H1 (cell line): Measurements from ENCODE around the gene THOC6. TPM values are rescaled to one million over a fixed set of nuclear protein-coding genes. Genes with fewer than 3 reads are reported as not detected.

Experiments used
- BCL11A ChIP-seq, 2 experiments: IDR thresholded peaks; one replicate each; pipeline ENCODE4 v1.6.1; 2011; ENCODE audit warnings: low read depth in 2 of 2, low read length in 2 of 2, mild to moderate bottlenecking in 2 of 2
- CBX5 ChIP-seq: fragments of 300-800, 300-1000 bp; sonication (generic); IDR thresholded peaks from 2 replicates; pipeline ENCODE4 v1.7.1; 2016; ENCODE audit warnings: antibody characterized with exemption, low read length, low read depth
- CHD2 ChIP-seq: IDR thresholded peaks from 2 replicates; pipeline ENCODE4 v1.6.1; 2012; ENCODE audit warnings: low read length, improper control_type of control experiment
- EP300 ChIP-seq, 2 experiments: IDR thresholded peaks; 1 replicate in 1 of 2; 2 replicates in 1 of 2; pipeline ENCODE4 v1.6.1; 2011 to 2012; ENCODE audit warnings: low read depth in 2 of 2, low read length in 2 of 2, mild to moderate bottlenecking in 2 of 2, borderline replicate concordance in 1 of 2, inconsistent platforms in 1 of 2, moderate library complexity in 1 of 2
- EZH2 ChIP-seq: fragments of 200-600 bp; sonication (generic); IDR thresholded peaks from 2 replicates; pipeline ENCODE4 v1.7.1; 2012; ENCODE audit warnings: low read depth, mild to moderate bottlenecking, moderate library complexity, low read length, inconsistent platforms; ENCODE audit not compliant: severe bottlenecking
- HDAC2 ChIP-seq, 2 experiments: fragments of 300-600 bp in 1 of 2; sonication (generic) in 1 of 2; IDR thresholded peaks; 2 replicates each; pipeline ENCODE4 v1.6.1; 2011 to 2012; ENCODE audit warnings: low read depth in 2 of 2, low read length in 2 of 2, mild to moderate bottlenecking in 2 of 2, moderate library complexity in 2 of 2, borderline replicate concordance in 1 of 2, inconsistent platforms in 1 of 2
- HDAC6 ChIP-seq: IDR thresholded peaks from one replicate; pipeline ENCODE4 v1.7.1; 2012; ENCODE audit warnings: low read depth, mild to moderate bottlenecking, inconsistent platforms, low read length, moderate library complexity
- NANOG ChIP-seq: IDR thresholded peaks from 2 replicates; pipeline ENCODE4 v1.6.1; 2011; ENCODE audit warnings: low read length, low read depth, mild to moderate bottlenecking, inconsistent platforms; ENCODE audit not compliant: insufficient read depth, poor library complexity, severe bottlenecking
- PHF8 ChIP-seq: fragments of 200-600 bp; sonication (generic); conservative IDR thresholded peaks from 2 replicates; pipeline ENCODE4 v1.7.1; 2012; ENCODE audit warnings: low read depth, mild to moderate bottlenecking, inconsistent platforms, low read length, moderate library complexity
- POLR2A ChIP-seq, 2 experiments: IDR thresholded peaks; 1 replicate in 1 of 2; 2 replicates in 1 of 2; pipeline ENCODE4 v1.6.1; 2011; ENCODE audit warnings: low read depth in 2 of 2, low read length in 2 of 2, mild to moderate bottlenecking in 2 of 2; ENCODE audit errors: control extremely low read depth in 1 of 2
- POU5F1 ChIP-seq: IDR thresholded peaks from 2 replicates; pipeline ENCODE4 v1.6.1; 2011; ENCODE audit warnings: low read depth, mild to moderate bottlenecking, low read length, moderate library complexity
- RNF2 ChIP-seq: fragments of 200-900, 300-1000 bp; sonication (generic); IDR thresholded peaks from 2 replicates; pipeline ENCODE4 v1.7.1; 2016; ENCODE audit warnings: borderline replicate concordance, low read depth, mild to moderate bottlenecking, antibody characterized with exemption, low read length; ENCODE audit not compliant: poor library complexity, severe bottlenecking; ENCODE audit errors: missing control alignments
- RXRA ChIP-seq: IDR thresholded peaks from 2 replicates; pipeline ENCODE4 v1.6.1; 2011; ENCODE audit warnings: low read depth, mild to moderate bottlenecking, low read length, moderate library complexity; ENCODE audit not compliant: insufficient read depth
- SIN3A ChIP-seq, 2 experiments: IDR thresholded peaks in 1 of 2; conservative IDR thresholded peaks in 1 of 2; 2 replicates each; pipeline ENCODE4 v1.6.1; 2011 to 2012; ENCODE audit warnings: low read length in 2 of 2, improper control_type of control experiment in 1 of 2, low read depth in 1 of 2, mild to moderate bottlenecking in 1 of 2
- TAF1 ChIP-seq: IDR thresholded peaks from 2 replicates; pipeline ENCODE4 v1.6.1; 2011; ENCODE audit warnings: mild to moderate bottlenecking, low read depth, low read length
- TAF7 ChIP-seq: optimal IDR thresholded peaks from 2 replicates; pipeline ENCODE3; 2011; ENCODE audit warnings: low read depth, mild to moderate bottlenecking, inconsistent platforms, low read length, moderate library complexity, borderline replicate concordance
- TBP ChIP-seq: IDR thresholded peaks from 2 replicates; pipeline ENCODE4 v1.6.1; 2011; ENCODE audit warnings: low read depth, low read length, improper control_type of control experiment
- YY1 ChIP-seq: IDR thresholded peaks from 2 replicates; pipeline ENCODE4 v1.6.1; 2011; ENCODE audit warnings: low read depth, mild to moderate bottlenecking, low read length
- ZNF274 ChIP-seq: IDR thresholded peaks from 2 replicates; pipeline ENCODE4 v1.7.0; 2012; ENCODE audit warnings: low read length, borderline replicate concordance; ENCODE audit errors: extremely low read depth
- polyA plus RNA-seq, 7 experiments: library from polyadenylated mRNA; depleted of rRNA in 3 of 7; stranded (reverse) in 5 of 7; unstranded in 2 of 7; fragments of >200 nt in 5 of 7; fragments of 200-250 nt in 2 of 7; gene quantifications; 1 replicate in 5 of 7; 2 replicates in 1 of 7; 4 replicates in 1 of 7; pipeline versions ENCODE4 v1.2.1 to v1.2.3, GENCODE V29; 2011 to 2013; ENCODE audit warnings: missing spikeins in 2 of 7, mixed read lengths in 2 of 7
- total RNA-seq: library from RNA; stranded (reverse); fragmentation: NEBNext Ultra II Directional; extraction: Animal tissue kit (Norgen Biotek cat#: 25700); gene quantifications from 2 replicates; pipeline ENCODE4 v1.2.1, GENCODE V29; 2021

THOC6 gene
- total and polyA plus RNA-seq, 2 of the 8 experiments (the other 6 are each of a cell fraction or from before 2014, with no cell fraction given) = 78.5 to 111 TPM

- TF ChIP-seq SIN3A (conservative IDR thresholded peaks at IDR 0.05 in 1 of 2, IDR thresholded peaks at IDR 0.05 in 1 of 2; ENCODE audit: low read depth in 1 of 2, low read length in 2 of 2) = peak in 1 of 2 experiments; percentile 82; a peak in 1 of 4 replicates
- TF ChIP-seq POU5F1 = no peak
- peak in 1 of 2 experiments; percentile 12; a peak in 2 of 3 replicates for TF ChIP-seq POLR2A (IDR thresholded peaks at IDR 0.05; ENCODE audit: control extremely low read depth in 1 of 2, low read depth in 2 of 2, low read length in 2 of 2)
- no peak for TF ChIP-seq CBX5
- TF ChIP-seq YY1 = no peak
- TF ChIP-seq HDAC2 (IDR thresholded peaks at IDR 0.05; ENCODE audit: borderline replicate concordance in 1 of 2, low read depth in 2 of 2, low read length in 2 of 2) = no peak; a peak in 1 of 4 replicates
- TF ChIP-seq ZNF274 = no peak
- TF ChIP-seq HDAC6 = no peak
- peak; percentile 47 for TF ChIP-seq TAF7
- TF ChIP-seq TAF1 = 0 out of 2 replicates have a peak, but pooled peaks have one; percentile 68
- TF ChIP-seq RNF2 = no peak
- peak; percentile 33; the same call in 1 of the 2 replicates for TF ChIP-seq CHD2
- no peak for TF ChIP-seq BCL11A (IDR thresholded peaks at IDR 0.05; ENCODE audit: low read depth in 2 of 2, low read length in 2 of 2)
- no peak for TF ChIP-seq RXRA
- no peak for TF ChIP-seq EZH2
- TF ChIP-seq EP300 (IDR thresholded peaks at IDR 0.05; ENCODE audit: borderline replicate concordance in 1 of 2, low read depth in 2 of 2, low read length in 2 of 2) = no peak
- no peak; the same call in none of the 2 replicates for TF ChIP-seq PHF8
- no peak for TF ChIP-seq NANOG
- TF ChIP-seq TBP = peak; percentile 5; the same call in 1 of the 2 replicates
These were observed 3.0 kb upstream of the THOC6 start (continued) for GRCh38 chr16:3020604-3021448.
